SW480 (cell line): ENCODE measurements around the gene INPP5E.
A peak's percentile ranks its signal among the peaks of the same experiment; 100 is the strongest.

ENCODE experiments used
- DNase-seq: peaks from one replicate; pipeline ENCODE4 v3.0.0-alpha.2; 2016; ENCODE audit warnings: low spot score

INPP5E gene

DNA sequence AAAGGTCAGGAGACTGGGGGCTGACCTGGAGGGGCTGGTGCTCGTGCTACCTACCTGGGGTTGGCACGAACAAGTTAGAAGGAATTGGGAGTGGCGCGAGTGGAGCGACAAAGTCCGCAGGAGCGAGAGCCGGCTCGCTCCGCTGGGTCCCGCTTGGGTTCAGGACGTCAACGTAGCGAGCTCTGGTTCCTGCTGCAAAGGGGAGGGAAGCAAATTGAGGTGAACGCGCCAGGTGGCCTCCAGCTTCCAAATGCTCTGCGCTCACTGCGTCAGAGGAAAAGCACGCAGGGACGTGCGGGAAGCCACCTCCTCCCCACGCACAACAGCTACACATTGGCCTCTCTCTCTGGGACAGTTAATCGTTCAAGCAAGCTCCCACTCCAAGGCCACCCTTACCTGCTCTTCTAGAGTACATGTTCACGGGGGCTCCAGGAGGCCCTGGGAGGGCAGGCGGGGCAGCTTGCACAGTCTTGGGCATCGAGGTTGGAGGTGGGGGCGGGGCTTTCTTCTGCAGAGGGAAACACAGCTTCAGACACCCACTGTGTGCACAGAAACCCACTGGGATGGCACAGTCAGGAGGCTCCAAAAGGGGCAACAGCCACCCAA, 7.6 kb upstream of the INPP5E start:
- no peak for DNase-seq

- no peak for DNase-seq
These were observed 6.2 kb upstream of the INPP5E start for GRCh38 chr9:136445799-136446198.

DNA sequence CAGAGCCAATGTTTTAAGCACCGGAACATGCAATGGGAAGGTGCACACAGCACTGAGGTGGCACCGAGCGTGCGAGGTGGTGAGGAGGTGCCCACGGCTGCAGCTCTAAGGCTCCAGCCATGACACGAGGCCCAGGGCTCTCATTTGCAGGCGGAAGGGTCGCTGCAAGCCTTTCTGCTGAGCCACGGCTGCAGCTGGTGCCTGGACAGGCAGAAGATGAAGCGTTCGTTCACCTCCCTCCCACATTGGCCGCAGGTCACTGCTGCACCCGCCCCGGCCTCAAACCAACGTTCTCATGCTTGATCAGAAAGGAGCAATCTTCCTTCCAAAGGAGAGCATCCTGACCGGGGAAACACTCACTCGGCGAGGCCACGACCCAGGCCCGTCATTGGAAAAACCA, 4.5 kb upstream of the INPP5E start:
- DNase-seq, result no peak

DNA sequence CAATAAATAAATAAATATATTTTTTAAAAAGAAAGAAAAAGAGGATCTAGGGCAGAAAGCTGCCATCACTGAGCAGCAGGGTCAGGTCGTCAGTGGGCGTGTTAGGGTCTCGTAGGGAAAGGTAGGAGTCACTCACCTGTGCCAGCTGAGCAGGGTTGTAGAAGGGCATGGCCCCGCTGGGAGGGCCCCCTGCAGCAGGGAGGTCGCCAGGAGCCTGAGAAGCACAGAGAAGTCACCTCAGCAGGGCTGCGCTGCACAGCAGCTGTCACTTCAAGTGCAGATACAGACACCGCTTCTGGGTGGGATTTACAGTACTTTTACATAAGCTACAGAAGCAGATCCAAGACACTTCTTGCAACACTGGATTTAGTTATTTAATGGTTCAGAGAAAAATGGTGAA, 4.0 kb upstream of the INPP5E start:
- DNase-seq, result no peak

DNA sequence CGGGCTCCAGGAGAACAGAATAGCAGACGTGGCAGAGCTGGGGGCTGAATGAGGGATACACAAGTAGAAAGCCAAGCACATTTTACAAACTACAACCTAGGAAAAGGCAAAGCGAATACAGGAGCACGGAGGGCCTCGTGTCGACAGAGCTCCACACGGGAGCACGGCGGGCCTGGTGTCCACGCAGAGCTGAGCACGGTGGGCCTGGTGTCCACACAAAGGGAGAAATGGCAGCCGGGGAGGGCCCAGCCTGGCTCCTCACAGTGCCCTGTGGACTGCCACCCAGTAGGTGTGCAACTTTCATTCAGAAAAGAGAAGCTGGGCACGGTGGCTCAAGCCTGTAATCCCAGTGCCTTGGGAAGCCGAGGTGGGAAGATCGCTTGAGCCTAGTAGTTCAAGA, 3.4 kb upstream of the INPP5E start:
- DNase-seq, result no peak

- no peak for DNase-seq
These were observed 2.6 kb upstream of the INPP5E start for GRCh38 chr9:136442265-136442664.

DNA sequence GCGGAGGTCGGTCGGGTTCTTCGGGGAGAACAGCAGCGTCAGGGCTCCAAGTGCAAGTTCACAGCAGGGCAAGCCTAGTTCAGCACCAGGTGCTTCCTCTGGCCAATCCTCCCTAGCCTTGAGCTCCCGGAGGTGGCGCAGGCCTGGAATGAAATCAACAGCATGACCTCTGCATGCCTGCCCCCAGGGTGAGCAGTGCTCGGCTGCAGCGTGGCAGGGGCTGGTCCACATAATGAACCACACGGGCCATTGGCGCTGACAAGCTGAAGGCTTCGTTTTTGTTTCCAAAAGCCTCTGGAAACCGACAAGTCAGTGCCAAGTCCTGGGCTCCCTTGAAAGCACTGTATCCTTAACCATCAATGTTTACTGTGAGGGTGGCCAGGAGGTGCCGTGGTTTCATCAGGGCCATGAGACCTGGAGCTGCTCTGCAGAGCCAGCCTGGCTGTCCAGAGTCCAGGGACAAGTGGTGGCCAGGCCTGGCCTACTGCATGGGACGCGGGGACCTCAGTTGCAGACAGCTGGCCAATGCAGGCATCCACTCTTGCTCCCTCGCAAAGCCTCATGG, 2.1 kb upstream of the INPP5E start:
- DNase-seq, result no peak

DNA sequence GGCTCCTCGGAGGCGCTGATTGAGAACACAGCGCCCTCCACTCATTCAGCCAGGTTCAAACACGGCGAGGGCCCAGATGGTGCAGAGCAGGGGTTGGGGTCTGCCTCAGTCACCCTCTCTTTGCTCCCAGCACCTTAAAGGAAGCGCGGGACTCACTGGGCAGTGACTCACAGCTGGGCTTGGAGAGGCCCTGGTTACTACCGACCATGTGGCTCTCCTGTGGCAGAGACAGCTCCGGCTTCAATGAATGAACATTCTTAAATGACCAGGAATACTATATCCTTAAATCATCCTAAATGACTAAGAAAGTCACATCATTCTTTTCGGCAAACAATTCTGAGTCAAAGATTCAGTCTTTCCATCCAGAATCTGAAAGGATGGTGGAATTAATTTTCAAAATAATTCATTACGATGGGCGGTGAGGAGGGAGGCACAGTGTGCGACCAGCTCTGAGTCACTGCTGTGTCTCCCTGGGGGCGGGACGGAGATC, 1.6 kb upstream of the INPP5E start:
- DNase-seq, result no peak

- peak; percentile 18 for DNase-seq
These were observed 831 bp downstream of the INPP5E start for GRCh38 chr9:136438548-136439480.

DNA sequence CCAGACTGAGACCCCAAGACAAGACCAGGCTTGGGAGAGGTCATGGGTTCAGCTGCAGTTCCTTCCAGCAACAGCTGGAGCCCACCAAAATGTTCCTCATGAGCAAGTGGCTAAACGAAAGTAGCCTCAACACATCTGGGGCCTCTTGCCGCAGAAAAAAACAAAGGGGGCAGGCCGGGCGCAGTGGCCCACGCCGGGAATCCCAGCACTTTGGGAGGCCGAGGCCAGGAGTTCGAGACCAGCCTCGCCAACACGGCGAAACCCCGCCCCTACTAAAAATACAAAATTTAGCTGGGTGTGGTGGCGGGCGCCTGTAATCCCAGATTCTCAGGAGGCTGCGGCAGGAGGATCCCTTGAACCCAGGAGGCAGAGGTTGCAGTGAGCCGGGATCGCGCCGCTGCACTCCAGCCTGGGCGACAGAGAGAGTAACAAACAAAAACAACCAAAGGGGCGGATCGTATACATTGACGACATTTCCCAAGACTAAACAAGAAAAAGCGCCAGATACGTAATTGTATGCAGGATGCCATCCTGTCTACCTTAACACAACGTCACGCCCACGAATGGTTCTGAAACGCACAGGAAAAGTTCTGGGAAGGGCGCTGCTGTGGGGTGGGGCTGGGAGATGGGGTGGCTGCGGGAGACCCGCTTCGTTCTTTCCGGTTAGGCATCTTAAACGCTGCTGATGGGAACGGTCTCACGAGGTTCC, 1.7 kb downstream of the INPP5E start:
- no peak for DNase-seq

GRCh38 chr9:136437430-136437829, 2.2 kb downstream of the INPP5E start:
- DNase-seq, result no peak

GRCh38 chr9:136436055-136436634, 3.5 kb downstream of the INPP5E start:
- DNase-seq, result no peak

DNA sequence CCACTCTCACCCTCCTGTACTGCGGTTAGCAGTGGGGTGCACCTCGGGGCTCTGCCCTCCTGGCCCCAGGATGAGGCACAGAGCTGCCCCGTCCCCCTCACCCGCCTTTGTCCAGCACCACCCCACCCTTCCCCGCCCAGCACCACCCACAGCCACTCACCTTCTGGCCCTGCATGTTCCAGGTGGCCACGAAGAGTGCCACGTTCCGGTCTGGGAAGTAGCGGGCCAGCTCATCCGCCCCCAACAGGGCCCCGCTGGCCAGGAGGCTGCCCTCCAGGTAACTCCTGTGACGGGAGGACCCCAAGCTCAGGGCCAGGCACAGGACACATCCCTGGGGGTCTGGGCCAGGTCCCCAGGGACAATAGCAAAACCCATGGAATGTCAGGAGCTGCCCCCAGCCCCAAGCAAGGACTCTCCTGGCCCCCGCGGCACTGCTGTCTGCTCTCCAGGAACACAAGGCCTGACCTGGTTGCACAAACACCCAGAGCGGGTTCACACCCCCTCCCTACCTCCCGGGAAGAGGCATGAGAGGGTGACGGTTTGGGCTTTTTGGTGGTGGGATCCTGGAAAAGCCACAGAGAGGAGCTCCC, 5.0 kb downstream of the INPP5E start:
- no peak for DNase-seq

DNA sequence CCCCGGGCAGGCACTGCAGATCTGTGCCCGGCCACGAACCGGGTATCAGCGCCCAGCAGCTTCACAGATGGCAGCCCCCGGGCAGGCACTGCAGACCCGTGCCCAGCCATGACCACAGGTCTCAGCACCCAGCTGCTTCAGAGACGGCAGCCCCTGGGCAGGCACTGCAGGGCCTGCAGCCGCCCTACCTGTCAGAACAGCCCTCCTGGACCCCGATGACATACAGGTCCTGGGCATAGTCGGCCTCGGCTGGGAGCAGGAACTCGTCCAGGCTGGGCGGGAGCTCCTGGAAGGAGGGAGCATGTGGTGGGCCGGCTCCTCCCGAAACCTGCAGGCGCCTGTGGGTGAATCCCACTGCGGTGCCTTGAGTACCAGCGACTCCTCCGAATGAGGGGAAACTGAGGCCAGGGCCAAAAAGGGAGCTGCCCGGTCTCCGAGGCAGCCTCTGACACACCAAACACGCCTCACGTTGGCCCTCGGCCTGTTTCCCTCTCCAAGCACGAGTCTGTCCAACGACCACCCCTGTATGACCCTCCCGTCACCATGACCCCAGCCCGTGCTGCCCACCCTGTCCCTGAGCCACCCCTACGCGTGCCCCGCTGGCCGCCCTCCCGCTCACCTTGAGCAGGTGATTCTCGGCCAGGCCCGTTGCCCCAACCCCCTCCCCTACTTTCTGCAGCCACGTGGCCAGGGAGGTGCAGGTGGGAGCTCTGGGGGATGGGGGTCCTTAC, 5.6 kb downstream of the INPP5E start:
- DNase-seq, result no peak

DNA sequence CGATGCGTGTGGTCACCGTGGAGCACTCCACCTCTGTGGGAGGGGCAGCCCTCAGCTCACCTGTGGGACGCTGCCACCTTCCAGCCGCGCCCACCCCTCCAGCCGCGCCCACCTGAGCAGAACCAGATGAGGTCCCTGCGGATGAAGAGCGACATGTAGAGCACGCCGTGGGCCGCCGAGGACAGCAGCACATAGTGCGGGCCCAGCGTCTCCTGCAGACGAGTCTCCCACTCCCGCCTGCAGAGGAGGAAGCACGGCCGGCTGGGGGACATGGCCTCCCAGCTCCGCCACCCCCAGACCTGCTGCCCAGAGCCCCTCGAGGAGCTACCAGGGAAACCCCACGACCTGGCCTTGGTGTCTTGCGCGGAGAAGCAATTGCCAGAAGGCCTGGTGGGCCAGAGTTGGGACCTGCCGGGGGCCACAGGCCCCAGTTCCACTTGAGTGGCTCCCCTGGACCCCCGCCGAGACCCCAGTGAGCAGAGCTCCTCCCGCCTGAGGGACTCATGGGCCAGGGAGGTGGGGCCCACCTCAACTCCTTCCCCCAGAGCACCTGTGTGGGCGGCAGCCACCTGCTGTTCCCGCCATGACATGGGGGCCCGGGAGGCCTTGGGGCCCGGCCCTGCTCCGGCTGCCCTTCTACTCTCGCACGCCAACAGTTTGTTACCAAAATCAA, 6.5 kb downstream of the INPP5E start:
- DNase-seq, result no peak

DNA sequence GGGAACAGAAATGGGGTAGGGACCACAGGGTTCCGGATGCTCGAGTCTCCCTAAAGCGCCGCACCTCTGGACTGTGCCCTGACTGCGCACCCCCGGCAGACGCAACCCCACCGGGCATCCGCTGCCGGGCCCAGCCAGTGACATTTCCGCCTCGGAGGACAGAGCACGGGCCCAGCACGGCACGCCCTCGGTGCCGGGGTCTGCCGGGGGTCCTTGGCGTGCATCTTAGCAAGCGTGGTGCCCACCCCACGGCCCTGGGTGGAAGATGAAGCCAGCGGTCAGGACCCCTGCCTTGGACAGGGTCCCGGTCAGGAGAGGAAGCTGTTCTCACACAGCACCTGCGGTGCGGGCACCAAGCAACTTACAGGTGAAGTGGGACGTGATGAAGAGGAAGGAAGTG, 7.1 kb downstream of the INPP5E start:
- no peak for DNase-seq

DNA sequence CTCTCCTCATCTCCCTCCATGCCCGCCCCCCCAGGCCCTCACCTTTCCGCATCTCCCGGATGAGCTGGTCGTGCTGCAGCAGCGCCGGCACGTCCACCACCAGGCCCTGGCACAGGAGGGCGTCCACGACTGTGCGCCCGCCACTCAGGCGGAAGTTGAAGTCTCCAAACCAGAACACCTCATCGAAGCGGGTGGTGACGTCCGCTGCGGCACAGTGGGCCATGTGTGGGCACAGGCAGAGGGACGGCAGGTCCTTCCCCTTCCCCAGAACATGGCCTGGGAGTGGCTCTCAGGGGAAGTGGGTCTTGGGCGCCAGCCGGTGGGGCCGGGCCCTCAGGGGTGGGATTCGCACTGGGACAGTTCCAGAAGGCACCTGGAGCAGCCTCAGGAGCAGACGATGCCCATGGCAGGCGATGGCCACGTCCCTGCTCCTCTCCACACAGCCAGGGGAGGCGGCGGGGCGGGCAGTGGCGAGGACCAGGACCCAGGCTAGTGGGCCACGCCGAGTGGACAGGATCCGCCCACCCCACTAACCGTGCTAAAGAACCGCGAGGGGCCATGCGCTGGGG, 7.8 kb downstream of the INPP5E start:
- no peak for DNase-seq

- no peak for DNase-seq
These were observed 8.9 kb downstream of the INPP5E start for GRCh38 chr9:136430588-136431234.

- no peak for DNase-seq
These were observed 9.8 kb downstream of the INPP5E start for GRCh38 chr9:136429683-136430491.
